K562 (cell line): ENCODE results near the gene ZNF358.

Source experiments
- CBX8 ChIP-seq: fragments of 200-600 bp; sonication (generic); IDR thresholded peaks from 2 replicates; pipeline ENCODE4 v1.6.1; 2012; ENCODE audit warnings: borderline replicate concordance, mixed run types, low read depth, mild to moderate bottlenecking, moderate library complexity, mixed read lengths, low read length, control low read depth, inconsistent platforms; ENCODE audit not compliant: poor library complexity, severe bottlenecking; ENCODE audit errors: extremely low read depth
- ZNF436 ChIP-seq: fragments of 250-450, 450-650 bp; sonication (Bioruptor Pico); formaldehyde crosslinking; IDR thresholded peaks from 2 replicates; pipeline ENCODE4 v1.7.0; 2020; ENCODE audit warnings: mild to moderate bottlenecking

- TF ChIP-seq ZNF436 (CRISPR knock-in tag) (no peak), CBX8 (no peak)
Observed at GRCh38 chr19:7475665-7476064, 40.2 kb upstream of the ZNF358 start.
